NT2/D1 (cell line): ENCODE measurements around the gene ATG16L1.

Experiments used
- YY1 ChIP-seq: IDR thresholded peaks from 2 replicates; pipeline ENCODE4 v1.6.1; 2011; ENCODE audit not compliant: insufficient read length, insufficient read depth
- ZNF274 ChIP-seq: IDR thresholded peaks from 2 replicates; pipeline ENCODE4 v1.6.1; 2011; ENCODE audit warnings: mild to moderate bottlenecking, low read depth, low read length

- no peak for TF ChIP-seq YY1
- no peak for TF ChIP-seq ZNF274
Observed at GRCh38 chr2:233325256-233325655, 73.8 kb downstream of the ATG16L1 start.
